Gastroesophageal sphincter (tissue), 3 donors: Measurements from ENCODE around the gene C11orf52.

Experiments
- POLR2AphosphoS5 ChIP-seq: sonication (generic); formaldehyde crosslinking; IDR thresholded peaks from one replicate; pipeline ENCODE4 v1.6.1; 2017; ENCODE audit warnings: antibody characterized with exemption
- TF ChIP-seq, protein P1 (sequence below), 4 experiments: fragments of 200-600 bp in 2 of 4; fragments of 450-650 bp in 2 of 4; sonication (generic) in 1 of 4; IDR thresholded peaks; one replicate each; pipeline ENCODE4 v1.5.1; 2017 to 2019; ENCODE audit warnings: antibody characterized with exemption in 4 of 4, mild to moderate bottlenecking in 2 of 4, moderate library complexity in 2 of 4

DNA sequence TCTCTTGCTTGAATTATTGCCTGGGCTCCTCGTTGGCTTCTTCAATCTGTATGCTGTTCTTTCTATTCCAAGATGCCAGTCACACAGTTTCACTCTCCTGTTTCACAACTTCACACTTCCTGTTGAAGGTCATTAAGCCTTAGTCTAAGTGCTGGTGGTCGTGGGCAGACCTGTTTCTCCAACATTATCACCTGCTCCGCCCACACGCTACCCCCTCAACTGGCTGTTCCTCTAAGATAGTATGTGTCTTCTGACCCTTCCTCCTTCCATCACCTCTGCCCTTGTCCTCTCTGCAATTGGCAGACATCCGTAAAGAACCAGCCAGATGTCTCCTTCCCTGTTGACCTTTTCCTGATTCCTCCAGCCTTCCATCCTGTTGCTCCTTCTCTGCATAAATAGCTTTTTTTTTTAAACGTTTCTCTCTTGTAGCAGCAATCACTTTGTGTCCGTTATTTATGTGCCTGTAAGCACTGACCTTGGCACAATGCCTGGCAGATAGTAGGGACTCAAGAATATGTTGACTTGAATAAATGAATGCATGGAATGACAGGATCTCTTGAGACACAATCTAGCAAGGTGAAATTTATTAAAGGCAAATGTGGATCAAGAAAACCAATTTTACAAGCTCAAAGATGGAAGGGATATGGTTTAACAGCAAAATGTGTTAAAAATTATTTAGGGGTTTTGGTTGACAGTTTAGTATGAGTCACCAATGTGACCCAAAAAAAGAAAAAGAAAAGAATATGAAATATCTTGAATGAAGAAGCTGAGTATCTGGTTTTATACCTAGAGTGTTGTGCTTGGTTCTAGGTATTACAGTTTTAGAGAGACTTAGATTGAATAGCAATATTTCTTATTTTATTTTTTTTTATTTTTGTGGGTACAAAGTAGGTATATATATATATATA, 31.1 kb downstream of the C11orf52 start:
- TF ChIP-seq, protein P1, sequence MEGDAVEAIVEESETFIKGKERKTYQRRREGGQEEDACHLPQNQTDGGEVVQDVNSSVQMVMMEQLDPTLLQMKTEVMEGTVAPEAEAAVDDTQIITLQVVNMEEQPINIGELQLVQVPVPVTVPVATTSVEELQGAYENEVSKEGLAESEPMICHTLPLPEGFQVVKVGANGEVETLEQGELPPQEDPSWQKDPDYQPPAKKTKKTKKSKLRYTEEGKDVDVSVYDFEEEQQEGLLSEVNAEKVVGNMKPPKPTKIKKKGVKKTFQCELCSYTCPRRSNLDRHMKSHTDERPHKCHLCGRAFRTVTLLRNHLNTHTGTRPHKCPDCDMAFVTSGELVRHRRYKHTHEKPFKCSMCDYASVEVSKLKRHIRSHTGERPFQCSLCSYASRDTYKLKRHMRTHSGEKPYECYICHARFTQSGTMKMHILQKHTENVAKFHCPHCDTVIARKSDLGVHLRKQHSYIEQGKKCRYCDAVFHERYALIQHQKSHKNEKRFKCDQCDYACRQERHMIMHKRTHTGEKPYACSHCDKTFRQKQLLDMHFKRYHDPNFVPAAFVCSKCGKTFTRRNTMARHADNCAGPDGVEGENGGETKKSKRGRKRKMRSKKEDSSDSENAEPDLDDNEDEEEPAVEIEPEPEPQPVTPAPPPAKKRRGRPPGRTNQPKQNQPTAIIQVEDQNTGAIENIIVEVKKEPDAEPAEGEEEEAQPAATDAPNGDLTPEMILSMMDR (IDR thresholded peaks at IDR 0.05) = no peak
- TF ChIP-seq POLR2AphosphoS5 = no peak
